NCI-H510A treated with DMSO at 0.1 percent for 48 hours (cell line): ENCODE results near the gene RYR2.

ENCODE experiments used
- DNase-seq: peaks from one replicate; lab custom pipeline; 2025; lab: John Stamatoyannopoulos, UW

Gene RYR2

GRCh38 chr1:237199026-237199425, 157.0 kb downstream of the RYR2 start:
- no peak for DNase-seq

GRCh38 chr1:237201155-237201554, 159.2 kb downstream of the RYR2 start:
- no peak for DNase-seq

- no peak for DNase-seq
Measured at GRCh38 chr1:237204841-237205240, 162.9 kb downstream of the RYR2 start.

GRCh38 chr1:237205400-237206064, 163.5 kb downstream of the RYR2 start:
- DNase-seq: no peak

- DNase-seq: no peak
Measured at GRCh38 chr1:237206065-237206414, 164.1 kb downstream of the RYR2 start.

- DNase-seq: no peak
Measured at GRCh38 chr1:237211031-237211430, 169.0 kb downstream of the RYR2 start.

- no peak for DNase-seq
Measured at GRCh38 chr1:237211540-237211939, 169.6 kb downstream of the RYR2 start.

GRCh38 chr1:237219751-237220642, 178.0 kb downstream of the RYR2 start:
- no peak for DNase-seq

GRCh38 chr1:237223419-237223818, 181.4 kb downstream of the RYR2 start:
- DNase-seq: no peak

- DNase-seq: no peak
Measured at GRCh38 chr1:237226177-237226944, 184.4 kb downstream of the RYR2 start.

GRCh38 chr1:237227476-237227875, 185.5 kb downstream of the RYR2 start:
- DNase-seq: no peak

GRCh38 chr1:237228421-237228820, 186.4 kb downstream of the RYR2 start:
- DNase-seq: no peak

- no peak for DNase-seq
Measured at GRCh38 chr1:237229333-237229732, 187.3 kb downstream of the RYR2 start.

- DNase-seq: no peak
Measured at GRCh38 chr1:237232501-237232900, 190.5 kb downstream of the RYR2 start.

- DNase-seq: no peak
Measured at GRCh38 chr1:237235091-237235490, 193.1 kb downstream of the RYR2 start.

GRCh38 chr1:237237721-237238120, 195.7 kb downstream of the RYR2 start:
- no peak for DNase-seq

GRCh38 chr1:237239248-237239647, 197.3 kb downstream of the RYR2 start:
- DNase-seq: no peak

- no peak for DNase-seq
Measured at GRCh38 chr1:237241038-237241437, 199.1 kb downstream of the RYR2 start.

- DNase-seq: no peak
Measured at GRCh38 chr1:237244778-237245177, 202.8 kb downstream of the RYR2 start.

- DNase-seq: no peak
Measured at GRCh38 chr1:237247442-237247841, 205.5 kb downstream of the RYR2 start.

- DNase-seq: no peak
Measured at GRCh38 chr1:237249120-237249519, 207.1 kb downstream of the RYR2 start.

GRCh38 chr1:237250055-237250454, 208.1 kb downstream of the RYR2 start:
- no peak for DNase-seq

- DNase-seq: no peak
Measured at GRCh38 chr1:237255071-237255470, 213.1 kb downstream of the RYR2 start.
